Activated naive CD4-positive, alpha-beta T cell treated with anti-CD3 and anti-CD28 coated beads, Interleukin-2, amount 10 ng/mL, durations not matched to agents 7 days and 5 days (primary cell): ENCODE measurements around the gene PIM3.

Source experiments
- CTCF ChIA-PET: fragments of 350-600 bp; sonication (Branson Sonifier 250); formaldehyde crosslinking; loops from one replicate; lab custom pipeline; 2021; ENCODE audit warnings: antibody characterized with exemption; lab: Charles Lee
- DNase-seq: peaks from one replicate; pipeline ENCODE4 v3.0.0-alpha.2; 2020
- H3K27ac Mint-ChIP-seq: one replicate; pipeline ENCODE4 v1.8.0; 2021; ENCODE audit warnings: mild to moderate bottlenecking, moderate library complexity, mixed read lengths
- H3K27me3 Mint-ChIP-seq: one replicate; pipeline ENCODE4 v1.8.0; 2021; ENCODE audit warnings: mild to moderate bottlenecking, mixed read lengths
- H3K36me3 Mint-ChIP-seq: one replicate; pipeline ENCODE4 v1.8.0; 2021; ENCODE audit warnings: mixed read lengths
- H3K4me1 Mint-ChIP-seq: one replicate; pipeline ENCODE4 v1.8.0; 2021; ENCODE audit warnings: mixed read lengths
- H3K4me3 Mint-ChIP-seq: one replicate; pipeline ENCODE4 v1.8.0; 2021; ENCODE audit warnings: mild to moderate bottlenecking, moderate library complexity, mixed read lengths
- H3K9me3 Mint-ChIP-seq: one replicate; pipeline ENCODE4 v1.8.0; 2021; ENCODE audit warnings: mixed read lengths

PIM3 gene

DNA sequence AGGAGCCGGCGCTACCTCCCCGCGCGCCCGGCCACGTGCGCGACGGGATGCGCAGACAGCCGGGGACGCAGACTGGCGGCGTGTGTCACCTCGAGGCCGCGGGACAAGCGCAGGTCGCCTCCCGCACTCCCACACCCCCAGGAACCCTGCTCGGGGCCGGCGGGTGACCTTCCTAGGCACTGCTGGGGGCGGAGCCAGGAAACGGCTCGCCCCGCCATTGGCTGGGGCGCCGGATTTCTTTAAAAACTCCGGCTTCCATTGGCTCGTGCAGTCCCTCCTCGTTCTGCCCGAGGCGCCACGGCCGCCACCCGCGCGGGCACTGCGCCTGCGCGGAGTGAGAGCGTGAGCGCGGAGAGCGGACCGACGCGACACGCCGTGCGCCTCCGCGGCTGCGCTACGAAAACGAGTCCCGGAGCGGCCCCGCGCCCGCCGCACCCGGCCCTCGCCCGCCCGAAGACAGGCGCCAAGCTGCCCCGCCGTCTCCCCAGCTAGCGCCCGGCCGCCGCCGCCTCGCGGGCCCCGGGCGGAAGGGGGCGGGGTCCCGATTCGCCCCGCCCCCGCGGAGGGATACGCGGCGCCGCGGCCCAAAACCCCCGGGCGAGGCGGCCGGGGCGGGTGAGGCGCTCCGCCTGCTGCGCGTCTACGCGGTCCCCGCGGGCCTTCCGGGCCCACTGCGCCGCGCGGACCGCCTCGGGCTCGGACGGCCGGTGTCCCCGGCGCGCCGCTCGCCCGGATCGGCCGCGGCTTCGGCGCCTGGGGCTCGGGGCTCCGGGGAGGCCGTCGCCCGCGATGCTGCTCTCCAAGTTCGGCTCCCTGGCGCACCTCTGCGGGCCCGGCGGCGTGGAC lies at the start of gene PIM3:
Gene PIM3 (plus strand): TSS at position 614 of the 846 bp plus-strand sequence. CDS start 176 bp downstream, at position 790.
- CTCF ChIA-PET = no interaction called here

DNA sequence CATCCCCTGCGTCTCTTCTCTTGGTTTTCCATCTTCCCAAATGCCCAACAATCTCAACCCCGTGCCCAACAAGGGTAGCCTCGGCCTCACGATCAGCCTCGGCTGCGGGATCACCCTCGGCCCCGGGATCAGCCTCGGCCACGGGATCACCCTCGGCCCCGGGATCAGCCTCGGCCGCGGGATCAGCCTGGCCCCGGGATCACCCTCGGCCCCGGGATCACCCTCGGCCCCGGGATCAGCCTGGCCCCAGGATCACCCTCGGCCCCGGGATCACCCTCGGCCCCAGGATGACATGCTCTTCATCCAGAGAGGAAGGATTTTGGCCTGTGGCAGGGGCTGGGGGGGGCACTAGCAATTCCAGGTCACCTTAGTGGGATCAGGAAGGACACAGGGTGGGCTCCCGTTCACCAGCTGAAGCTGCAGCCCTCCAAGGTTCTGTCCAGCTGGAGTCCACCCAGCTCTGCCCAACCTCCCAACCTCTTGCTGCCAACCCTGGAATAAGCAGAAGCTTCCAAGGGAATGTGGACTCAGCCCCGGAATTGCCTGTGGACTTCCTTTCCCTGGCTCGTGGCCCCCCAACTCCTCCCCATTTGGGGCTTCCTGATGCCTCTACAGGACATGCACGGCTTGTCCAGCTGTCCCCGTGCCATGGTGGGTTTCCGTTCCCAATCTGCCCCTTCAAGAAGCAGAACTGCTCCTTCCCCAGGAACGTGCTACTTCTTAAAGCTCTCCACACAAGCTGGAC lies 48.5 kb upstream of the PIM3 start:
- CTCF ChIA-PET = no interaction called here
- peaks cover 10% of the 10 kb centered on the region for H3K4me1 Mint-ChIP-seq
- DNase-seq = no peak
- no peak overlapping the region for H3K27ac Mint-ChIP-seq
- no peaks in the 10 kb centered on the region for H3K27me3 Mint-ChIP-seq
- no peak overlapping the region for H3K4me3 Mint-ChIP-seq
- H3K9me3 Mint-ChIP-seq = no peaks in the 10 kb centered on the region
- H3K36me3 Mint-ChIP-seq = peaks cover 27% of the 10 kb centered on the region

More for the DNA sequence above, at the start of gene PIM3:
- peak within 1 kb of the TSS; percentile 89 for H3K27ac Mint-ChIP-seq
- H3K9me3 Mint-ChIP-seq = no peaks in the 10 kb centered on the region
- H3K27me3 Mint-ChIP-seq = no peaks in the 10 kb centered on the region
- H3K4me1 Mint-ChIP-seq = peaks cover 36% of the 10 kb centered on the region
- peak; percentile 95 for DNase-seq
- H3K4me3 Mint-ChIP-seq = peak within 1 kb of the TSS; percentile 90
- H3K36me3 Mint-ChIP-seq = peaks cover 16% of the 10 kb centered on the region

DNA sequence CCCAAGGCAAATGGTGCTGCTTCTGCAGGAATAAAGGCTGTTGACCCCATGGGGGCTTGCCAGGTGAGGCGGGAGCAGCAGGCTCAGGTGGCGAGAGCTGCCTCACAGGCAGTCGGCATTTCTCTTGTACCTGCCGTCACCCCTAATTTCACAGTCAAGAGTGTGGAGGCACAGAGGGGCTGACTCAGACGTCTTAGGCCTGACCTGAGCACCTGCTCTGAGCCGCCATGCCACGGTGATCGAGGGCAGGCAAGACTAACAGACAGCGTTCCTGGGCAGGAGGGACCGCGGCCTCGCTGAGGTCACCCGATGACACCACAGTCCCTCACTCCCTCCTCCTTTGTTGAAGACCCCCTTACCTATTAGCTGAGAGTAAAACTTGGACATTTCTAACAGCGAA lies 47.5 kb upstream of the PIM3 start:
- Mint-ChIP-seq H3K27me3 (no peaks in the 10 kb centered on the region), H3K4me1 (peaks cover 17% of the 10 kb centered on the region), H3K27ac (no peak overlapping the region), H3K36me3 (peaks cover 19% of the 10 kb centered on the region), H3K4me3 (no peak overlapping the region), H3K9me3 (no peaks in the 10 kb centered on the region)
- CTCF ChIA-PET = no interaction called here
- no peak for DNase-seq

DNA sequence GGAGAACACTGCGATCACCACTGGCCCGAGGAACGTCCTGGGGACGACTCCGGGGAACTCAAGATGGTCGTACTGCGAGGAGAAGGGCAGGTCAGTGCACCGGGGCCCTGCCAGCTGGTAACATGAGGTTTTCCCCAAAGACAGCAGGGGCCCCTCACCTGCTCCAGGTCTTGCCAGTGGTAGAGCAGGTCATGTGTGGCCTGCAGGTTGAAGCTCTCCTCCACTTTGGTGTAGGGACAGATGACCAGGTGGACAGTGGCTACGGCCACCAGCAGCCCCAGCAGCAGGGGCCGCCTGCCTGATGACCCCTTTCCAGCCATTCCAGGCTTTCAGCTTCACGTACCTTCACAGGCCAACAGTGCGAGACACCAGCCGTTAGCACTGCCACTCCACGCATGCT lies 47.1 kb upstream of the PIM3 start:
- no peak overlapping the region for H3K4me3 Mint-ChIP-seq
- peaks cover 17% of the 10 kb centered on the region for H3K4me1 Mint-ChIP-seq
- no peaks in the 10 kb centered on the region for H3K27me3 Mint-ChIP-seq
- CTCF ChIA-PET = no interaction called here
- peaks cover 19% of the 10 kb centered on the region for H3K36me3 Mint-ChIP-seq
- no peaks in the 10 kb centered on the region for H3K9me3 Mint-ChIP-seq
- no peak for DNase-seq
- no peak overlapping the region for H3K27ac Mint-ChIP-seq

DNA sequence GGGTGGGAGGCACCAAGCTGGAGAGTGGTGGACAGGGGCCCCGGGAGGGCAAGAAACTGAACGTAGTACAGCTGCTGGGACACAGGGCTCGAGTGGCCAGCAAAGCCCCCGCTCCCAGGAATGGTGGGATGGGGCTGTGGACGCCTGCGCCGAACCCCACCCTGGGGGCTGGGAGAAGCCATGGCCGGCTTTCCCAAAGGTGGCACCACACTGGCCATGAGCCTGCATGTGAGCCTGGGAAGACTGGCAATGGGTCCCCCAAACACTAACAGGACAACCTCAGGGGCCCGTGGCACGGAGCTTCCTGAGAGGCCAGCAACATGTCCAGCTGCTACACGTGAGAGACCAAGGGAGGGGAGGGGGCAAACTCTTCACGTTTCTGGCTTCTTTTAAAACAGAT lies 46.3 kb upstream of the PIM3 start:
- H3K9me3 Mint-ChIP-seq = no peaks in the 10 kb centered on the region
- no peak overlapping the region for H3K4me3 Mint-ChIP-seq
- H3K36me3 Mint-ChIP-seq = peaks cover 16% of the 10 kb centered on the region
- H3K27me3 Mint-ChIP-seq = no peaks in the 10 kb centered on the region
- DNase-seq = no peak
- CTCF ChIA-PET = no interaction called here
- H3K4me1 Mint-ChIP-seq = peaks cover 18% of the 10 kb centered on the region
- no peak overlapping the region for H3K27ac Mint-ChIP-seq

DNA sequence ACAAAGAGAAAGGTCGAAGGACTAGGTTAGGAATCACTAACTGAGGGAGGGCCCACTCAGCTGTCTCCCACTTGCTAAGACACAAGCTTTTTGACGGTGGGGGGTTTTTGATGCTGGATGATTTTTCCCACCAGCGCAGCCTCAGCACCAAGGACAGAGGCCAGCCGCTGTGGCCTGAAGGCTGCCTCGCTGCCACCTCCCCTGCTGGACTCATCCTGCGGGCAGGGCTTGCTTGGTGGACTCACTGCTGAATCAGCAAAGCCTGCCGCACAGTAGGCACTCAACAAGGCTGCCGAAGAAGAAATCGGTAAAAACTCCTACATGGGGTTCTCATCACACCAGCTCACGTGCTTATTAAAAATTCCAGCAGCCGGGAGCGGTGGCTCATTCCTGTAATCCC lies 45.0 kb upstream of the PIM3 start:
- H3K9me3 Mint-ChIP-seq = no peaks in the 10 kb centered on the region
- peaks cover 17% of the 10 kb centered on the region for H3K36me3 Mint-ChIP-seq
- no peak overlapping the region for H3K4me3 Mint-ChIP-seq
- no peaks in the 10 kb centered on the region for H3K27me3 Mint-ChIP-seq
- H3K27ac Mint-ChIP-seq = no peak overlapping the region
- CTCF ChIA-PET = interaction anchor here (3.1 kb wide), 1 partner anchor 148 kb away, joined by 14 read pairs; no protein-coding TSS in a partner anchor
- peaks cover 31% of the 10 kb centered on the region for H3K4me1 Mint-ChIP-seq
- DNase-seq = no peak

DNA sequence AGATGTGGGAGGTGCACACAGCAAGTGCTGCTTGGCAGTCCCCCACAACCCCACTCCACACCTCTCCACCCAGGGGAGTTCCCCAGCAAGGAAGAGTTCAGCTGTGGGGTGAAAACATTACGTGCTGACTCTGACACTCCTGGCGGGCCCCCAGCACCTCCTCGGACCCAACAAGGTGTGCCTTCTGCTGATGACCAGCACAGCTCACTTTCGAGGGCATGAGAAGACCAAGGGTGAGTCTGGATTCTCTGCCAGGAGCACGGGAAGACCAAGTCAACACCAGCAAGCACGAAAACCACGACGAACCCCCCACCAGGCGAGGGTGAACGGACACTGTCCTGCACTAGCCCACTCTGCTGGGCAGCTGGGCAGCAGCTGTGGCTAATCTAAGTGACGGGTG lies 43.7 kb upstream of the PIM3 start:
- DNase-seq = no peak
- peaks cover 18% of the 10 kb centered on the region for H3K36me3 Mint-ChIP-seq
- H3K4me1 Mint-ChIP-seq = peaks cover 33% of the 10 kb centered on the region
- peak overlapping the region; percentile 77 for H3K4me3 Mint-ChIP-seq
- no peak overlapping the region for H3K27ac Mint-ChIP-seq
- H3K27me3 Mint-ChIP-seq = no peaks in the 10 kb centered on the region
- CTCF ChIA-PET = interaction anchor here (1.1 to 3.1 kb wide), 2 partner anchors 24 to 149 kb away, joined by 3 to 14 read pairs; no protein-coding TSS in a partner anchor
- H3K9me3 Mint-ChIP-seq = no peaks in the 10 kb centered on the region

DNA sequence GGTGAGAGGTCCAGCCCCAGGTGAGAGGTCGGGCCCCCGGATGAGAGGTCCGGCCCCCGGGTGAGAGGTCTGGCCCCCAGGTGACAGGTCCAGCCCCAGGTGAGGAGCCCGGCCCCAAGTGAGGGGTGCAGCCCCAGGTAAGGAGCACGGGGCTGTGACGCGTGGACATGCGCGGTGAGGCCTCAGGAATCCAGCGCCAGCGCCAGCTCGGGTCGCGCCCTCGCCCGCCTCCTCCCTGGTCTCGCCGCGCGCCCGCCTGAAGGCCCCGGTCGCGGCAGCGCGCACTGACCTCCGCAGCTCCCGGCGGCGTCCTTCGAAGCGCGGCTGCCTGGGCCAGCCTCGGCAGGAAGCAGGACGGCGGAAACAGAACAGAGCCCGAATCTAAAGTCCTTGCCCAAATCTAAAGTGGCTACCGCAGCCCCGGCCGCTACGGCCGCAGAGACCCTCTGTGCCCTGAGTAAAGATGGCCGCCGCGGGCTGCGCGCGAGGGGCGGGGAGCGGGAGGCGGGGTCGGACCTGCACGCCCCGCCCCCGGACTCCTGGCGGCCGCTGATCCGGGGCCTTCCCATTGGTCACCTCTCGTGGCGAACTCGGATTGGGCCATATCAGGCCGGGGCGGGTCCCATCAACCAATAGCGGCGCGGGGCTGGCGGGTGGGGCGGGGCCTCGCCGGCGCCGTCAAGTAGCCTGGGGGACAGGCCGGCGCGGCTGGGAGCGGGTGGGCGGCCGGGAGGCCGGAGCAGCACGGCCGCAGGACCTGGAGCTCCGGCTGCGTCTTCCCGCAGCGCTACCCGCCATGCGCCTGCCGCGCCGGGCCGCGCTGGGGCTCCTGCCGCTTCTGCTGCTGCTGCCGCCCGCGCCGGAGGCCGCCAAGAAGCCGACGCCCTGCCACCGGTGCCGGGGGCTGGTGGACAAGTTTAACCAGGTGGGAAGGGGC lies 42.3 kb upstream of the PIM3 start, which contains the start of the genes ALG12 and CRELD2:
Gene ALG12 (minus strand): TSS at position 465 of the 937 bp plus-strand sequence. CDS start 4,673 bp downstream, outside the sequence.
Gene CRELD2 (plus strand): TSS at position 661 of the 937 bp plus-strand sequence. CDS start 136 bp downstream, at position 797.
- peak; percentile 98 for DNase-seq
- Mint-ChIP-seq H3K4me3 (peak within 1 kb of the TSS; percentile 77), H3K27ac (peak within 1 kb of the TSS; percentile 88), H3K27me3 (no peaks in the 10 kb centered on the region), H3K9me3 (no peaks in the 10 kb centered on the region), H3K36me3 (peaks cover 15% of the 10 kb centered on the region), H3K4me1 (peaks cover 34% of the 10 kb centered on the region)
- CTCF ChIA-PET = interaction anchor here (3.1 kb wide), 1 partner anchor 151 kb away, joined by 14 read pairs; no protein-coding TSS in a partner anchor

DNA sequence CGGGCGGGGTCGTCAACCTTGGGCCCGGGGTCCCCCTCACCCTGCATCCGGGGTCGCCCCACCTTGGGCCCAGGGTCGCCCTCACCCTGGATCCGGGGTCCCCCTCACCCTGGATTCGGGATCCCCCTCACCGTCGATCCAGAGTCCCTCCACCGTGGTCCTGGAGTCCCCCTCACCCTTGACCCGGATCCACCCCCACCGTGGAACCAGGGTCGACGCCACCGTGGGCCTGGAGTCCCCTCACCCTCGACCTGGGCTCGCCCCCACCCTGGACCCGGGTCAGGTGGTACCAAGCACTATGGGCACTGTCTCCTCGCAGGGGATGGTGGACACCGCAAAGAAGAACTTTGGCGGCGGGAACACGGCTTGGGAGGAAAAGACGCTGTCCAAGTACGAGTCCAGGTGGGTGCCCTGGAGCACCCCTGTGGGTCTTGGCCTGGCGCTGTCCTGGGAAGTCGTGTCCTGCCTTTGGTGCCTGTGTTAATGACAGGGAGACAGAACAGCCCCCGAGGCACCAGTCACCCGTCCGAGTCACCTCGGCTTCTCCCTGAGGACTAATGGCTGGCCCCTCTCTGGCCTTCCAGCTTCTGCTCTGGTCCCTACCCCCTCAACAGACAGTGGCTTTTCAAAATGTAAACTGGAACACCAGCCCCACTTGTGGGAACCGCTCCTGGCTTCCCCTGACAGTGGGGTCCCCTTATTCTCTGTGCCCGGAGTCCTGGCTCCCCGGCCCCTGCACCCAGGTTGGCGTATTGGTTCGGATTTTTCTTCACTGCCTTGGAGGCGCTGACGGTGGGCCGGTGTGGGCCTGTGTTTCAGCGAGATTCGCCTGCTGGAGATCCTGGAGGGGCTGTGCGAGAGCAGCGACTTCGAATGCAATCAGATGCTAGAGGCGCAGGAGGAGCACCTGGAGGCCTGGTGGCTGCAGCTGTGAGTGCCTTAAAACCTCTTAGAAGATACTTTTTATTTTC lies 41.4 kb upstream of the PIM3 start:
- Mint-ChIP-seq H3K27me3 (no peaks in the 10 kb centered on the region), H3K9me3 (no peaks in the 10 kb centered on the region), H3K4me3 (peak overlapping the region; percentile 77), H3K27ac (peak overlapping the region; percentile 85), H3K4me1 (peaks cover 39% of the 10 kb centered on the region), H3K36me3 (peaks cover 17% of the 10 kb centered on the region)
- CTCF ChIA-PET = no interaction called here
- DNase-seq = no peak

DNA sequence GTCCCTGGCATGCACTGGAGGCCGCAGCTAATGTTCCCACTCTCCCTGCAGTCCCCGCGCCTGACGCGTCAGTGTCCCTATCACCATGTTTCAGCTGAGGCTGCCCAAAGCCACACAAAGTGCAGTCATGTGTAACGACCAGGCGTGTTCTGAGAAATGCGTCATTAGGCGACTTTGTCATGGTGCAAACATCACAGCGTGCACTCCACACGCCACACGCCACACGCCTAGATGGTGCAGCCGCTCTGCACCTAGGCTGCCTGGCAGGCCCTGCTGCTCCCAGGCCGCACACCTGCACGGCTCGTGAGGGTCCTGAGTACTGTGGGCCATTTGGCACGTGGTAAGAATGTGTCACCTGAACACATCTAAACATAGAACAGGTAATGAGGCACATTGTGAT lies 39.7 kb upstream of the PIM3 start:
- H3K27ac Mint-ChIP-seq = no peak overlapping the region
- H3K4me3 Mint-ChIP-seq = peak overlapping the region; percentile 46
- no peak for DNase-seq
- H3K9me3 Mint-ChIP-seq = no peaks in the 10 kb centered on the region
- H3K36me3 Mint-ChIP-seq = peaks cover 23% of the 10 kb centered on the region
- no peaks in the 10 kb centered on the region for H3K27me3 Mint-ChIP-seq
- peaks cover 53% of the 10 kb centered on the region for H3K4me1 Mint-ChIP-seq
- CTCF ChIA-PET = no interaction called here

DNA sequence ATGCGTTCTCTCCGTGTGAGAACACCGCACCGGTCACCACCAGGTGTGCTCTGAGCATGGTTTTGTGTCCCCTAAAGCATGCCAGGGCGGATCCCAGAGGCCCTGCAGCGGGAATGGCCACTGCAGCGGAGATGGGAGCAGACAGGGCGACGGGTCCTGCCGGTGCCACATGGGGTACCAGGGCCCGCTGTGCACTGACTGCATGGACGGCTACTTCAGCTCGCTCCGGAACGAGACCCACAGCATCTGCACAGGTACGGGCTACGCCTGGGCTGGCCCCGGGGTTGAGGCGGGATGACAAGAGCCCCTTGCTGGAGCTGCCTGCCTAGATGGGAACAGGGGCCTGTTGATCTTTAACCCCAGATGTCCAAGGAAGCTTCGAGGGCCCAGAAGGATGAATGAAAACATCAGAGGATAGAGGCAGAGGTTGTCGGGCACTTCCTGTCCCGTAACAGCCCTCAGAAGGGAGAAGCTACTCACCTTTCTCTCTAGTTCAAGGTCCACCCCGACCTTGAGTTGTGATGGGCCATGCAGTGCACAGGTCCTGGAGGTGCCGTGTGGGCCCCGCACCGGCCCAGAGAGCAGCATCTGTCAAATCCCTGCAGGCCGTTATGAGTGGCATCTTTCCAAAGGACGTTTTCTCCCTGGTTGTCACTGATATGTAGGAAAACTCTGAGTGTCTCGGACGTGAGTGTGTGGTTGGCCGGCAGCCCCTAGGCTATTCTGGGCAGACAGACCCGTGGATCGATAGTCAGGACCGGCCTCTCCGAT lies 38.9 kb upstream of the PIM3 start:
- Mint-ChIP-seq H3K4me3 (no peak overlapping the region), H3K4me1 (peaks cover 55% of the 10 kb centered on the region), H3K27ac (no peak overlapping the region), H3K9me3 (no peaks in the 10 kb centered on the region), H3K27me3 (no peaks in the 10 kb centered on the region), H3K36me3 (peaks cover 25% of the 10 kb centered on the region)
- CTCF ChIA-PET = no interaction called here
- no peak for DNase-seq

DNA sequence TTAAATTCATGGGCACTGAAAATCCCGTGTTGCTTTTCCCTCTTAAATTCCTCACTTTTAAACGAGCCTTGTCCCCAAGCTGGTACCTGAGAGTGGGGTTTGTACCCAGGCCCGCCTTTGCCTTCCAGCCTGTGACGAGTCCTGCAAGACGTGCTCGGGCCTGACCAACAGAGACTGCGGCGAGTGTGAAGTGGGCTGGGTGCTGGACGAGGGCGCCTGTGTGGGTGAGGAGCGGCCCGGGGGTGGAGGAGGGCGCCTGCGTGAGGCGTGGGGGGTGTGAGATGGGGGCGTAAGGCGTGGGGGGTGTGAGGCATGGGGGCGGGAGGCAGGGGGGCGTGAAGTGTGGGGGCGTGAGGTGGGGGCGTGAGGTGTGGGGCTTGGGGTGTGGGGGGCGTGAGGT lies 38.1 kb upstream of the PIM3 start:
- Mint-ChIP-seq H3K27ac (no peak overlapping the region), H3K36me3 (peaks cover 25% of the 10 kb centered on the region), H3K27me3 (no peaks in the 10 kb centered on the region), H3K4me1 (peaks cover 55% of the 10 kb centered on the region), H3K4me3 (no peak overlapping the region), H3K9me3 (no peaks in the 10 kb centered on the region)
- DNase-seq = no peak
- CTCF ChIA-PET = no interaction called here
